Stimulated activated CD4-positive, alpha-beta T cell treated with anti-CD3 and anti-CD28 coated beads, TNF-alpha, amount 100 ng/mL, for 1 hour (primary cell): Measurements from ENCODE around the gene ERCC6L.

Source experiments
- DNase-seq, 3 donors: peaks; one replicate each; pipeline ENCODE4 v3.0.0-alpha.2; 2020; ENCODE audit warnings: low read depth in 3 of 3, low spot score in 1 of 3

The ERCC6L gene

DNA sequence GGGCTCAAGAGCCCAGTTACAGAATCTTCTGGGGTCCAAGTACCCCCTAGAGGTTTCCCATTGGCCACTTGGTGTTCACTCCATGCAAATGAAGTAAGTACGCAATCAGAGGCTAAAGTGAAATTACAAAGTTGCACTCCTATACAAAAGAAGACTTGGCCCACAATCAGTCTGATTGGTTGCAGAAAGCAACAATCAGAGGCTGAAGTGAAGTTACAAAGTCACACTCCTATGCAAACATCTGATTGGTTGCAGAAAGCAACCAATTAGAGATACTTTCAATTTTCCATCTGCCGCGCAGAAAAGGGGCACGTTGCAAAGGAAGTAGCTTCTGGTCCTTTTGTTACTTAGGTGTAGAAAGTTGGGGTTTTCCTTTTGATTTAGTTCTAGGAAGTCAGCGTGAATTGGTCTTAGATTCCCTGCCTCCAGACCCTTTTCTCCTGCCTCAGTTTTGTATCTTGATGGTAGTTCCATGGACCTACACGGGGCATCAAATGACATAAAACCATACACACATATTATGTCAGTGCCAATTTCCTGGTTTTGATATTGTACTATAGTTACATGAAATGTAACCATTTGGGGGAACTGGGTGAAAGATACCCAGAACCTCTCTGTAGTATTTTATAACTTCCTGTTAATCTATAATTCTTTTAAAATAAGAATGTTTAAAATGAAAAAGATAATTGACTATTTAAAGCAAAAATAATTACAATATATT lies 69.7 kb downstream of the ERCC6L start:
- no peak for DNase-seq

- DNase-seq: no peak
Measured at GRCh38 chrX:72165551-72165950, 73.3 kb downstream of the ERCC6L start.

GRCh38 chrX:72159769-72160168 lies 79.1 kb downstream of the ERCC6L start:
- DNase-seq: no peak

DNA sequence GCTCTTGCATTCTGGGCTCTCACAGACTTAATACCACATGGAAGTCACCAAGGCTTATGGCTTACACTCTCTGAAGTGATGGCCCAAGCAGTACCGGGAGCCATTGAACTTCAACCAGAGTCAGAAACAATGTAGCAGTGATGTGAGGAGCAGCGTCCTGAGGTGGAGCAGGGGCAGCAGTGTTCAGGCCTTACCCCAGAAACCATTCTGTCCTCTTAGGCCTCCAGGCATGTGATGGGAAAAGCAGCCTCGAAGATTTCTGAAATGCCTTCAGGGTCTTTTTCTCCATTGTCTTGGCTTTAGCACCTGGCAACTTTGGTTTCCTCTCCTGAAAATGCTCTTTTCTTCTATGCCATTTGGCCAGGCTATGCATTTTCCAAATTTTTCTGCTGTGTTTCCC lies 80.1 kb downstream of the ERCC6L start:
- no peak for DNase-seq
